ENCODE data around the gene ZG16B.
A peak's percentile ranks its signal among the peaks of the same experiment; 100 is the strongest.

DNA sequence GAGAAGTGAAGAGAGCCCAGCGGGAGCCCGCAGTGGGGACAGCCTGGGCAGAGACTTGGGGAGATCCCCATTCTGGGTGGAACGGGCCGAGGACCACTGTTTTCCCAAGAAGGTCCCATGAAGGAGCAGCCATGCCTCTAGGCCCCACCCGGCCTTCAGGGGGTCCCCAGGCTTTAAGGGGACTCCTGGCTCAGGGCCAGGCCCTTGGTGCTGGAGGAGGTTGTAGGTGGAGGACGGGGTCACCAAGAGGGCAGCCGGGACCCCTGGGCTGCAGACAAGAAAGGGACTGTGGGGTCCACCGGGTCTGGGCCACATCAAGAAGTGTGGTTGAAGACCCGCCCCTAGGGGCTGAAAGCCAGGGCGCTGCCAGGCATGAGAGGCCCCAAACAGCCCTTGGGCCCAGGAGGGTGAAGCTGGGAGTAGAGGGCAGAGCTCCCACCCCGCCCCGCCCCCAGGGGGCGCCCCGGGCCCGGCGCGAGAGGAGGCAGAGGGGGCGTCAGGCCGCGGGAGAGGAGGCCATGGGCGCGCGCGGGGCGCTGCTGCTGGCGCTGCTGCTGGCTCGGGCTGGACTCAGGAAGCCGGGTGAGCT, 13.3 kb upstream of the ZG16B start, which contains the start of gene PRSS21:
- TF ChIP-seq SP1 (IDR thresholded peaks at IDR 0.05; ENCODE audit: low read depth) (no peak), POLR2AphosphoS5 (IDR thresholded peaks at IDR 0.05; ENCODE audit: low read depth, low read length) (no peak), MAX (IDR thresholded peaks at IDR 0.05) (no peak), CEBPB (IDR thresholded peaks at IDR 0.05; ENCODE audit: low read depth) (no peak), SIN3A (IDR thresholded peaks at IDR 0.05; ENCODE audit: low read depth) (no peak), YY1 (IDR thresholded peaks at IDR 0.05; ENCODE audit: extremely low read depth, insufficient replicate concordance, low read depth, low read length) (no peak), JUND (IDR thresholded peaks at IDR 0.05) (no peak), ZFX (IDR thresholded peaks at IDR 0.05) (no peak), EZH2 (IDR thresholded peaks at IDR 0.05) (no peak)
- TF ChIP-seq, protein P1, sequence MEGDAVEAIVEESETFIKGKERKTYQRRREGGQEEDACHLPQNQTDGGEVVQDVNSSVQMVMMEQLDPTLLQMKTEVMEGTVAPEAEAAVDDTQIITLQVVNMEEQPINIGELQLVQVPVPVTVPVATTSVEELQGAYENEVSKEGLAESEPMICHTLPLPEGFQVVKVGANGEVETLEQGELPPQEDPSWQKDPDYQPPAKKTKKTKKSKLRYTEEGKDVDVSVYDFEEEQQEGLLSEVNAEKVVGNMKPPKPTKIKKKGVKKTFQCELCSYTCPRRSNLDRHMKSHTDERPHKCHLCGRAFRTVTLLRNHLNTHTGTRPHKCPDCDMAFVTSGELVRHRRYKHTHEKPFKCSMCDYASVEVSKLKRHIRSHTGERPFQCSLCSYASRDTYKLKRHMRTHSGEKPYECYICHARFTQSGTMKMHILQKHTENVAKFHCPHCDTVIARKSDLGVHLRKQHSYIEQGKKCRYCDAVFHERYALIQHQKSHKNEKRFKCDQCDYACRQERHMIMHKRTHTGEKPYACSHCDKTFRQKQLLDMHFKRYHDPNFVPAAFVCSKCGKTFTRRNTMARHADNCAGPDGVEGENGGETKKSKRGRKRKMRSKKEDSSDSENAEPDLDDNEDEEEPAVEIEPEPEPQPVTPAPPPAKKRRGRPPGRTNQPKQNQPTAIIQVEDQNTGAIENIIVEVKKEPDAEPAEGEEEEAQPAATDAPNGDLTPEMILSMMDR (IDR thresholded peaks at IDR 0.05 in 2 of 3, conservative IDR thresholded peaks at IDR 0.05 in 1 of 3; ENCODE audit: borderline replicate concordance in 1 of 3, insufficient read depth in 1 of 3, low read depth in 2 of 3, low read length in 2 of 3) = peak in 2 of 3 experiments; percentile 34 to 42; a peak in 2 of 6 replicates
- TF ChIP-seq, protein P2, sequence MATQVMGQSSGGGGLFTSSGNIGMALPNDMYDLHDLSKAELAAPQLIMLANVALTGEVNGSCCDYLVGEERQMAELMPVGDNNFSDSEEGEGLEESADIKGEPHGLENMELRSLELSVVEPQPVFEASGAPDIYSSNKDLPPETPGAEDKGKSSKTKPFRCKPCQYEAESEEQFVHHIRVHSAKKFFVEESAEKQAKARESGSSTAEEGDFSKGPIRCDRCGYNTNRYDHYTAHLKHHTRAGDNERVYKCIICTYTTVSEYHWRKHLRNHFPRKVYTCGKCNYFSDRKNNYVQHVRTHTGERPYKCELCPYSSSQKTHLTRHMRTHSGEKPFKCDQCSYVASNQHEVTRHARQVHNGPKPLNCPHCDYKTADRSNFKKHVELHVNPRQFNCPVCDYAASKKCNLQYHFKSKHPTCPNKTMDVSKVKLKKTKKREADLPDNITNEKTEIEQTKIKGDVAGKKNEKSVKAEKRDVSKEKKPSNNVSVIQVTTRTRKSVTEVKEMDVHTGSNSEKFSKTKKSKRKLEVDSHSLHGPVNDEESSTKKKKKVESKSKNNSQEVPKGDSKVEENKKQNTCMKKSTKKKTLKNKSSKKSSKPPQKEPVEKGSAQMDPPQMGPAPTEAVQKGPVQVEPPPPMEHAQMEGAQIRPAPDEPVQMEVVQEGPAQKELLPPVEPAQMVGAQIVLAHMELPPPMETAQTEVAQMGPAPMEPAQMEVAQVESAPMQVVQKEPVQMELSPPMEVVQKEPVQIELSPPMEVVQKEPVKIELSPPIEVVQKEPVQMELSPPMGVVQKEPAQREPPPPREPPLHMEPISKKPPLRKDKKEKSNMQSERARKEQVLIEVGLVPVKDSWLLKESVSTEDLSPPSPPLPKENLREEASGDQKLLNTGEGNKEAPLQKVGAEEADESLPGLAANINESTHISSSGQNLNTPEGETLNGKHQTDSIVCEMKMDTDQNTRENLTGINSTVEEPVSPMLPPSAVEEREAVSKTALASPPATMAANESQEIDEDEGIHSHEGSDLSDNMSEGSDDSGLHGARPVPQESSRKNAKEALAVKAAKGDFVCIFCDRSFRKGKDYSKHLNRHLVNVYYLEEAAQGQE (IDR thresholded peaks at IDR 0.05; ENCODE audit: low read depth) = no peak
